SK-N-SH treated with all-trans-retinoic acid at 6 μM for 48 hours (cell line): Measurements from ENCODE around the gene ACP3.

Experiments used
- ATAC-seq: fragments of 200-7000 bp; cut with Tn5 transposase; 3 replicates; pipeline ENCODE4 v1.9.1; 2020; ENCODE audit warnings: mild to moderate bottlenecking, moderate library complexity
- BACH2 ChIP-seq: fragments of 250-450 bp; sonication (Bioruptor Pico); IDR thresholded peaks from 2 replicates; pipeline ENCODE4 v1.9.0; 2021; ENCODE audit warnings: mild to moderate bottlenecking, borderline replicate concordance
- CSDC2 ChIP-seq: fragments of 250-450 bp; sonication (Bioruptor Pico); IDR thresholded peaks from 2 replicates; pipeline ENCODE4 v1.5.0; 2020; ENCODE audit warnings: mild to moderate bottlenecking, moderate library complexity
- ESRRG ChIP-seq: fragments of 250-450 bp; sonication (Bioruptor Pico); IDR thresholded peaks from 2 replicates; pipeline ENCODE4 v1.6.1; 2021; ENCODE audit warnings: mild to moderate bottlenecking
- ISL1 ChIP-seq: fragments of 250-450 bp; sonication (Bioruptor Pico); IDR thresholded peaks from 2 replicates; pipeline ENCODE4 v2.1.2; 2022; ENCODE audit warnings: mild to moderate bottlenecking, moderate library complexity
- OSR1 ChIP-seq: fragments of 250-450 bp; sonication (Bioruptor Pico); IDR thresholded peaks from 2 replicates; pipeline ENCODE4 v1.8.0; 2022; ENCODE audit warnings: moderate library complexity, mild to moderate bottlenecking, inconsistent platforms
- PPARA ChIP-seq: fragments of 250-450 bp; sonication (Bioruptor Pico); IDR thresholded peaks from 2 replicates; pipeline ENCODE4 v1.5.0; 2020; ENCODE audit warnings: mild to moderate bottlenecking, borderline replicate concordance
- SNAI2 ChIP-seq: fragments of 250-450 bp; sonication (Bioruptor Pico); IDR thresholded peaks from 2 replicates; pipeline ENCODE4 v1.5.0; 2020; ENCODE audit warnings: mild to moderate bottlenecking, moderate library complexity
- TCF4 ChIP-seq: fragments of 250-450 bp; sonication (Bioruptor Pico); IDR thresholded peaks from 2 replicates; pipeline ENCODE4 v1.8.0; 2021; ENCODE audit warnings: mild to moderate bottlenecking, moderate library complexity, borderline replicate concordance
- TOX ChIP-seq: fragments of 250-450 bp; sonication (Bioruptor Pico); IDR thresholded peaks from 2 replicates; pipeline ENCODE4 v1.8.0; 2021; ENCODE audit warnings: mild to moderate bottlenecking, moderate library complexity, borderline replicate concordance
- ZC3H10 ChIP-seq: fragments of 250-450 bp; sonication (Bioruptor Pico); IDR thresholded peaks from 2 replicates; pipeline ENCODE4 v1.5.1; 2021; ENCODE audit warnings: mild to moderate bottlenecking, moderate library complexity
- ZFP30 ChIP-seq: fragments of 450-650 bp; formaldehyde crosslinking; IDR thresholded peaks from 2 replicates; pipeline ENCODE4 v1.5.0; 2022; ENCODE audit warnings: mild to moderate bottlenecking, moderate library complexity
- ZNF565 ChIP-seq: fragments of 450-650 bp; formaldehyde crosslinking; conservative IDR thresholded peaks from 2 replicates; pipeline ENCODE4 v1.5.0; 2020; ENCODE audit warnings: low read depth, mild to moderate bottlenecking, moderate library complexity
- ZNF70 ChIP-seq: fragments of 450-650 bp; formaldehyde crosslinking; IDR thresholded peaks from 2 replicates; pipeline ENCODE4 v1.5.0; 2020; ENCODE audit warnings: mild to moderate bottlenecking, moderate library complexity
- TF ChIP-seq, protein P1 (sequence below): fragments of 250-450 bp; sonication (Bioruptor Pico); IDR thresholded peaks from 2 replicates; pipeline ENCODE4 v1.5.0; 2020; ENCODE audit warnings: mild to moderate bottlenecking, moderate library complexity
- TF ChIP-seq, protein P2 (sequence below): fragments of 250-450 bp; sonication (Bioruptor Pico); IDR thresholded peaks from 2 replicates; pipeline ENCODE4 v1.5.1; 2021; ENCODE audit warnings: mild to moderate bottlenecking, moderate library complexity
- TF ChIP-seq, protein P3 (sequence below): fragments of 250-450 bp; sonication (Bioruptor Pico); IDR thresholded peaks from 2 replicates; pipeline ENCODE4 v1.5.1; 2020; ENCODE audit warnings: low read depth, mild to moderate bottlenecking, moderate library complexity
- TF ChIP-seq, protein P4 (sequence below): fragments of 250-450 bp; sonication (Bioruptor Pico); IDR thresholded peaks from 2 replicates; pipeline ENCODE4 v1.8.0; 2020; ENCODE audit warnings: mild to moderate bottlenecking, moderate library complexity, borderline replicate concordance
- TF ChIP-seq, protein P5 (sequence below): fragments of 250-450 bp; sonication (Bioruptor Pico); IDR thresholded peaks from 2 replicates; pipeline ENCODE4 v1.8.0; 2021; ENCODE audit warnings: low read depth, mild to moderate bottlenecking, moderate library complexity, borderline replicate concordance

ACP3 gene

DNA sequence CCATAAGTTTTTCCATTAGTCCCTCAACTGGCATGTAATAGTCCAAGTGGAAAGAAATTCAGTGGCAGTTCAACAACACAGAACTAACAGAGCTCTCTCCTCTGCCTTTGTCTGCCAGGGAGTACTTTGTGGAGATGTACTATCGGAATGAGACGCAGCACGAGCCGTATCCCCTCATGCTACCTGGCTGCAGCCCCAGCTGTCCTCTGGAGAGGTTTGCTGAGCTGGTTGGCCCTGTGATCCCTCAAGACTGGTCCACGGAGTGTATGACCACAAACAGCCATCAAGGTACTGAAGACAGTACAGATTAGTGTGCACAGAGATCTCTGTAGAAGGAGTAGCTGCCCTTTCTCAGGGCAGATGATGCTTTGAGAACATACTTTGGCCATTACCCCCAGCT lies 39.4 kb downstream of the ACP3 start (continued):
- TF ChIP-seq, protein P1, sequence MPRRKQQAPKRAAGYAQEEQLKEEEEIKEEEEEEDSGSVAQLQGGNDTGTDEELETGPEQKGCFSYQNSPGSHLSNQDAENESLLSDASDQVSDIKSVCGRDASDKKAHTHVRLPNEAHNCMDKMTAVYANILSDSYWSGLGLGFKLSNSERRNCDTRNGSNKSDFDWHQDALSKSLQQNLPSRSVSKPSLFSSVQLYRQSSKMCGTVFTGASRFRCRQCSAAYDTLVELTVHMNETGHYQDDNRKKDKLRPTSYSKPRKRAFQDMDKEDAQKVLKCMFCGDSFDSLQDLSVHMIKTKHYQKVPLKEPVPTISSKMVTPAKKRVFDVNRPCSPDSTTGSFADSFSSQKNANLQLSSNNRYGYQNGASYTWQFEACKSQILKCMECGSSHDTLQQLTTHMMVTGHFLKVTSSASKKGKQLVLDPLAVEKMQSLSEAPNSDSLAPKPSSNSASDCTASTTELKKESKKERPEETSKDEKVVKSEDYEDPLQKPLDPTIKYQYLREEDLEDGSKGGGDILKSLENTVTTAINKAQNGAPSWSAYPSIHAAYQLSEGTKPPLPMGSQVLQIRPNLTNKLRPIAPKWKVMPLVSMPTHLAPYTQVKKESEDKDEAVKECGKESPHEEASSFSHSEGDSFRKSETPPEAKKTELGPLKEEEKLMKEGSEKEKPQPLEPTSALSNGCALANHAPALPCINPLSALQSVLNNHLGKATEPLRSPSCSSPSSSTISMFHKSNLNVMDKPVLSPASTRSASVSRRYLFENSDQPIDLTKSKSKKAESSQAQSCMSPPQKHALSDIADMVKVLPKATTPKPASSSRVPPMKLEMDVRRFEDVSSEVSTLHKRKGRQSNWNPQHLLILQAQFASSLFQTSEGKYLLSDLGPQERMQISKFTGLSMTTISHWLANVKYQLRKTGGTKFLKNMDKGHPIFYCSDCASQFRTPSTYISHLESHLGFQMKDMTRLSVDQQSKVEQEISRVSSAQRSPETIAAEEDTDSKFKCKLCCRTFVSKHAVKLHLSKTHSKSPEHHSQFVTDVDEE (CRISPR knock-in tag) = no peak
- TF ChIP-seq TCF4 (CRISPR knock-in tag) = no peak

DNA sequence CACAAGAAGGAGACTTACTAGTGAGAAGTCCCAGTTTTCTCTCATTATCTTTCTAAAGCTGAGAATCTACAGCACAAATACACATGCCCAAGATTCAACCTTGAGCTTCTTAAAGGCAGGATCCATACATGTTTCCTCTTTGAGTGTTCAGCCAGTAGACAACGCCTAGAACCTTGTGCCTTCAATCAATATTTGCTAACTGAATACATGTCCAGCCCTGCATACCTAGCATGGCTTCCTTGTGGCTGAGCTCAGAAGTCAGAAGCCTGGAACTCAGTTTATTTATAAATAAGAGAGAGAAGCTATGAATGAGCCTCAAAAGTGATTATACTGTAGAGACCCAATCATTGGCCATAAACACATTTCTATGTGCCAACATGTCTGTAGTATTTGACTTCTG lies 43.5 kb downstream of the ACP3 start:
- TF ChIP-seq BACH2 (no peak), ZFP30 (CRISPR knock-in tag) (no peak), ZNF565 (no peak), ESRRG (no peak), PPARA (CRISPR knock-in tag) (no peak), ISL1 (CRISPR knock-in tag) (no peak), TOX (CRISPR knock-in tag) (no peak)
- TF ChIP-seq, protein P2, sequence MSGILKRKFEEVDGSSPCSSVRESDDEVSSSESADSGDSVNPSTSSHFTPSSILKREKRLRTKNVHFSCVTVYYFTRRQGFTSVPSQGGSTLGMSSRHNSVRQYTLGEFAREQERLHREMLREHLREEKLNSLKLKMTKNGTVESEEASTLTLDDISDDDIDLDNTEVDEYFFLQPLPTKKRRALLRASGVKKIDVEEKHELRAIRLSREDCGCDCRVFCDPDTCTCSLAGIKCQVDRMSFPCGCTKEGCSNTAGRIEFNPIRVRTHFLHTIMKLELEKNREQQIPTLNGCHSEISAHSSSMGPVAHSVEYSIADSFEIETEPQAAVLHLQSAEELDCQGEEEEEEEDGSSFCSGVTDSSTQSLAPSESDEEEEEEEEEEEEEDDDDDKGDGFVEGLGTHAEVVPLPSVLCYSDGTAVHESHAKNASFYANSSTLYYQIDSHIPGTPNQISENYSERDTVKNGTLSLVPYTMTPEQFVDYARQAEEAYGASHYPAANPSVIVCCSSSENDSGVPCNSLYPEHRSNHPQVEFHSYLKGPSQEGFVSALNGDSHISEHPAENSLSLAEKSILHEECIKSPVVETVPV = no peak
- TF ChIP-seq, protein P3, sequence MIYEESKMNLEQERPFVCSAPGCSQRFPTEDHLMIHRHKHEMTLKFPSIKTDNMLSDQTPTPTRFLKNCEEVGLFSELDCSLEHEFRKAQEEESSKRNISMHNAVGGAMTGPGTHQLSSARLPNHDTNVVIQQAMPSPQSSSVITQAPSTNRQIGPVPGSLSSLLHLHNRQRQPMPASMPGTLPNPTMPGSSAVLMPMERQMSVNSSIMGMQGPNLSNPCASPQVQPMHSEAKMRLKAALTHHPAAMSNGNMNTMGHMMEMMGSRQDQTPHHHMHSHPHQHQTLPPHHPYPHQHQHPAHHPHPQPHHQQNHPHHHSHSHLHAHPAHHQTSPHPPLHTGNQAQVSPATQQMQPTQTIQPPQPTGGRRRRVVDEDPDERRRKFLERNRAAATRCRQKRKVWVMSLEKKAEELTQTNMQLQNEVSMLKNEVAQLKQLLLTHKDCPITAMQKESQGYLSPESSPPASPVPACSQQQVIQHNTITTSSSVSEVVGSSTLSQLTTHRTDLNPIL (CRISPR knock-in tag) = no peak
- TF ChIP-seq, protein P4, sequence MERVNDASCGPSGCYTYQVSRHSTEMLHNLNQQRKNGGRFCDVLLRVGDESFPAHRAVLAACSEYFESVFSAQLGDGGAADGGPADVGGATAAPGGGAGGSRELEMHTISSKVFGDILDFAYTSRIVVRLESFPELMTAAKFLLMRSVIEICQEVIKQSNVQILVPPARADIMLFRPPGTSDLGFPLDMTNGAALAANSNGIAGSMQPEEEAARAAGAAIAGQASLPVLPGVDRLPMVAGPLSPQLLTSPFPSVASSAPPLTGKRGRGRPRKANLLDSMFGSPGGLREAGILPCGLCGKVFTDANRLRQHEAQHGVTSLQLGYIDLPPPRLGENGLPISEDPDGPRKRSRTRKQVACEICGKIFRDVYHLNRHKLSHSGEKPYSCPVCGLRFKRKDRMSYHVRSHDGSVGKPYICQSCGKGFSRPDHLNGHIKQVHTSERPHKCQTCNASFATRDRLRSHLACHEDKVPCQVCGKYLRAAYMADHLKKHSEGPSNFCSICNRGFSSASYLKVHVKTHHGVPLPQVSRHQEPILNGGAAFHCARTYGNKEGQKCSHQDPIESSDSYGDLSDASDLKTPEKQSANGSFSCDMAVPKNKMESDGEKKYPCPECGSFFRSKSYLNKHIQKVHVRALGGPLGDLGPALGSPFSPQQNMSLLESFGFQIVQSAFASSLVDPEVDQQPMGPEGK = no peak
- ATAC-seq = no peak

DNA sequence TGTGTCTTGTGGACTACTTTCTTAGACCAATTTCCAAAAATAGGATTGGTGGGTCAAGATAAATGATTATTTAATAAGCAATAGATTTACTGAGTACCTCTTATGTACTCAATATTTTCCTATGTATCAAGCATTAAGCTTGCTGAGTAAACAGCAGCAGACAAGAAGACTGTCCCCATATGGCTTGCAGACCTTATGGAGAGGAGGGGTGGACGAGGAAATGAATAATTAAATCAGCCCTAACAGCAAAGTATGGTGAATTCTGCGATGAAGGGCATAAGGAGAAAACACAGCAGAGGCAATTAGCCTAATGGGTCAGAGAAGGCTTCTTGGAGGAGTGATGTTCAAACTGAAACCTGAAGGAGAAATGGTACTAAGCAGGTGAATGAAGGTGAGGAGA lies 45.1 kb downstream of the ACP3 start:
- TF ChIP-seq TOX (CRISPR knock-in tag) (no peak), TCF4 (CRISPR knock-in tag) (peak; percentile 49; the same call in 1 of the 2 replicates), ZNF70 (CRISPR knock-in tag) (0 out of 2 replicates have a peak, but pooled peaks have one; percentile 43), CSDC2 (CRISPR knock-in tag) (no peak), OSR1 (CRISPR knock-in tag) (no peak)
- no peak for ATAC-seq

DNA sequence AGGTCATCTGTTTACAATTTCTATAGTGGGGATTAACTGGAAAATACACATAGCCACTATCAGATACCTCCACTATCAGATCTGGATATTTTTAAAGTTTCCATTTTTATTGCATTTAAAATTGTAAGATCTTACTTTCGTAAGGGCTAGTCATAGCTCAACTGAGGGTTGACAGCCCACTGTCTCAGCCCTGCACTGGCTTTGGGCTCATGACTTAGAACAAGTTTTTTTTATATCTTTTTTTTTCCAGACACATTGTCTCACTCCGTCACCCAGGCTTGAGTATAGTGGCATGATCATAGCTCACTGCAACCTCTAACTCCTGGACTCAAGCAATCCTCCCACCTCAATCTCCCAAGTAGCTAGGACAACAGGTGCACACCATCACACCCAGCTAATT lies 51.3 kb downstream of the ACP3 start:
- TF ChIP-seq ZC3H10 (CRISPR knock-in tag) (no peak), TCF4 (CRISPR knock-in tag) (no peak), SNAI2 (no peak), ESRRG (no peak), ZNF70 (CRISPR knock-in tag) (no peak), ZNF565 (no peak)
- TF ChIP-seq, protein P3 (CRISPR knock-in tag) = no peak
- TF ChIP-seq, protein P5, sequence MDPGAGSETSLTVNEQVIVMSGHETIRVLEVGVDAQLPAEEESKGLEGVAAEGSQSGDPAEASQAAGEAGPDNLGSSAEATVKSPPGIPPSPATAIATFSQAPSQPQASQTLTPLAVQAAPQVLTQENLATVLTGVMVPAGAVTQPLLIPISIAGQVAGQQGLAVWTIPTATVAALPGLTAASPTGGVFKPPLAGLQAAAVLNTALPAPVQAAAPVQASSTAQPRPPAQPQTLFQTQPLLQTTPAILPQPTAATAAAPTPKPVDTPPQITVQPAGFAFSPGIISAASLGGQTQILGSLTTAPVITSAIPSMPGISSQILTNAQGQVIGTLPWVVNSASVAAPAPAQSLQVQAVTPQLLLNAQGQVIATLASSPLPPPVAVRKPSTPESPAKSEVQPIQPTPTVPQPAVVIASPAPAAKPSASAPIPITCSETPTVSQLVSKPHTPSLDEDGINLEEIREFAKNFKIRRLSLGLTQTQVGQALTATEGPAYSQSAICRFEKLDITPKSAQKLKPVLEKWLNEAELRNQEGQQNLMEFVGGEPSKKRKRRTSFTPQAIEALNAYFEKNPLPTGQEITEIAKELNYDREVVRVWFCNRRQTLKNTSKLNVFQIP (CRISPR knock-in tag) = no peak
- ATAC-seq = no peak
